ENCODE measurements around the gene CCDC17.

DNA sequence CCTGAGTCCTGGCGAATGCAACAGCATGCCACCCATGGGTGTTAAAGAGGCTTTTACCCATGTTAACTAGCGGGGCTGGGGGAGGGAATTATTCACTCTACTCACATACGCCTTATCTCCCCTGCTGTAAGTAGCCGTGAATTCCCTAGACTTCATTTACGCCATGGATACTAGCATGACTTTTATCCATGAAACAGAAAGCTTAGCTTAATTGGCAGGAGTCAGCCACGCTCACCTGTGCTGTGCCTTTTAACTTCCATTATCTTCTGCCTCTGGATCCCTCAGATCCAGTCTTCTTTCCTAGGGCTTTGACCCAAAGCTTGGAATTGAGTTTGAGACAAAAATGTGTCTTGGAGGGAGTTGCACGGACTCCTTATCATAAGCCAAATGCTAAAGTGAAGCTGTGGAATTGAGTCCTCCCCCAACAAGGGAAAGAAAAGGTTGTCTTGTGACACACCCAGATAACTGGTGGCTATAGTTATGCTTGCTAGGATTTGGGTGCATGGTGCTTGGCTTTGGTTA lies 49.7 kb downstream of the CCDC17 start:
- TF ChIP-seq CTCF (IDR thresholded peaks at IDR 0.05; ENCODE audit: insufficient read depth, low read depth, low read length) (no peak), EZH2 (IDR thresholded peaks at IDR 0.05; ENCODE audit: insufficient read depth, low read length) (no peak)

Data from astrocyte (in vitro differentiated cells and primary cell).